Ovary (tissue), 3 donors: ENCODE measurements around the gene ADARB2.

ENCODE experiments used
- CTCF ChIP-seq, 3 donors: fragments of 450-650 bp in 2 of 3; fragments of 200-600 bp in 1 of 3; IDR thresholded peaks; one replicate each; pipeline versions ENCODE4 v1.5.1 to v1.8.0; 2016 to 2022; ENCODE audit warnings: antibody characterized with exemption in 3 of 3, mild to moderate bottlenecking in 1 of 3
- EP300 ChIP-seq: sonication (generic); formaldehyde crosslinking; IDR thresholded peaks from one replicate; pipeline ENCODE4 v1.6.1; 2017; ENCODE audit warnings: antibody characterized with exemption
- donor health status: DM: no; HTN: no; CAD: no.

GRCh38 chr10:1545524-1545923, 191.8 kb downstream of the ADARB2 start:
- TF ChIP-seq EP300: no peak
- TF ChIP-seq CTCF (IDR thresholded peaks at IDR 0.05): no peak
